HepG2 (cell line): Measurements from ENCODE around the gene TXLNA. TPM values are rescaled to one million over a fixed set of nuclear protein-coding genes. Genes with fewer than 3 reads are reported as not detected.

Experiments used
- ARNTL ChIP-seq: sonication (generic); formaldehyde crosslinking; IDR thresholded peaks from 2 replicates; pipeline ENCODE4 v1.4.0; 2020; ENCODE audit warnings: mild to moderate bottlenecking, missing genetic modification reagents
- IRF2 ChIP-seq: IDR thresholded peaks from 2 replicates; pipeline ENCODE4 v1.6.1; 2018; ENCODE audit warnings: missing genetic modification reagents, missing compliant biosample characterization
- KAT7 ChIP-seq: IDR thresholded peaks from 2 replicates; pipeline ENCODE4 v1.6.1; 2018; ENCODE audit warnings: borderline replicate concordance, missing compliant biosample characterization
- KLF15 ChIP-seq: sonication (generic); formaldehyde crosslinking; IDR thresholded peaks from 2 replicates; pipeline ENCODE4 v1.8.1; 2023; ENCODE audit warnings: borderline replicate concordance, mild to moderate bottlenecking, inconsistent platforms, missing genetic modification reagents, mixed read lengths
- POGZ ChIP-seq: sonication (generic); formaldehyde crosslinking; IDR thresholded peaks from 2 replicates; pipeline ENCODE4 v1.4.0; 2020; ENCODE audit warnings: mild to moderate bottlenecking, missing genetic modification reagents
- SIN3A ChIP-seq: IDR thresholded peaks from 2 replicates; pipeline ENCODE4 v1.6.1; 2011; ENCODE audit warnings: low read depth, mild to moderate bottlenecking, control low read depth, low read length, borderline replicate concordance
- WIZ ChIP-seq: sonication (generic); formaldehyde crosslinking; IDR thresholded peaks from 2 replicates; pipeline ENCODE4 v1.5.1; 2020; ENCODE audit warnings: mild to moderate bottlenecking, missing genetic modification reagents
- XBP1 ChIP-seq: sonication (generic); formaldehyde crosslinking; IDR thresholded peaks from 2 replicates; pipeline ENCODE4 v1.5.0; 2020; ENCODE audit warnings: missing genetic modification reagents
- polyA plus RNA-seq, 8 experiments: library from polyadenylated mRNA; depleted of rRNA in 3 of 8; stranded (reverse) in 7 of 8; unstranded in 1 of 8; fragments of >200 nt; fragmentation: Illumina TruSeq in 4 of 8; extraction: Trizol in 4 of 8; gene quantifications; 2 replicates each; pipeline versions ENCODE4 v1.2.1 to v1.2.3, GENCODE V29; 2011 to 2016; ENCODE audit warnings: low read depth in 4 of 8, missing spikeins in 1 of 8, mixed read lengths in 1 of 8; ENCODE audit not compliant: insufficient read depth in 1 of 8
- total RNA-seq, 5 experiments: library from RNA; depleted of rRNA; stranded (reverse); fragments of >200 nt; fragmentation: Illumina TruSeq; extraction: Trizol; gene quantifications; 2 replicates each; pipeline ENCODE4 v1.2.3, GENCODE V29; 2016; ENCODE audit warnings: low read depth in 1 of 5
- TF ChIP-seq, protein P1 (sequence below): sonication (generic); formaldehyde crosslinking; IDR thresholded peaks from 2 replicates; pipeline ENCODE4 v1.4.0; 2020; ENCODE audit warnings: missing genetic modification reagents, mild to moderate bottlenecking, borderline replicate concordance
- TF ChIP-seq, protein P2 (sequence below): sonication (generic); formaldehyde crosslinking; IDR thresholded peaks from 2 replicates; pipeline ENCODE4 v1.5.1; 2020; ENCODE audit warnings: missing genetic modification reagents, mild to moderate bottlenecking, borderline replicate concordance
- TF ChIP-seq, protein P3 (sequence below): sonication (generic); formaldehyde crosslinking; IDR thresholded peaks from 2 replicates; pipeline ENCODE4 v1.5.1; 2020; ENCODE audit warnings: mild to moderate bottlenecking, missing genetic modification reagents
- TF ChIP-seq, protein P4 (sequence below): sonication (generic); formaldehyde crosslinking; IDR thresholded peaks from 2 replicates; pipeline ENCODE4 v1.5.0; 2020; ENCODE audit warnings: mild to moderate bottlenecking, missing genetic modification reagents, borderline replicate concordance
- TF ChIP-seq, protein P5 (sequence below): sonication (generic); formaldehyde crosslinking; conservative IDR thresholded peaks from 2 replicates; pipeline ENCODE4 v1.8.1; 2023; ENCODE audit warnings: missing genetic modification reagents

Gene TXLNA
- total and polyA plus RNA-seq, 2 of the 13 experiments (the other 11 are each of a cell fraction or from before 2014, with no cell fraction given), result 29.6 to 67.8 TPM

DNA sequence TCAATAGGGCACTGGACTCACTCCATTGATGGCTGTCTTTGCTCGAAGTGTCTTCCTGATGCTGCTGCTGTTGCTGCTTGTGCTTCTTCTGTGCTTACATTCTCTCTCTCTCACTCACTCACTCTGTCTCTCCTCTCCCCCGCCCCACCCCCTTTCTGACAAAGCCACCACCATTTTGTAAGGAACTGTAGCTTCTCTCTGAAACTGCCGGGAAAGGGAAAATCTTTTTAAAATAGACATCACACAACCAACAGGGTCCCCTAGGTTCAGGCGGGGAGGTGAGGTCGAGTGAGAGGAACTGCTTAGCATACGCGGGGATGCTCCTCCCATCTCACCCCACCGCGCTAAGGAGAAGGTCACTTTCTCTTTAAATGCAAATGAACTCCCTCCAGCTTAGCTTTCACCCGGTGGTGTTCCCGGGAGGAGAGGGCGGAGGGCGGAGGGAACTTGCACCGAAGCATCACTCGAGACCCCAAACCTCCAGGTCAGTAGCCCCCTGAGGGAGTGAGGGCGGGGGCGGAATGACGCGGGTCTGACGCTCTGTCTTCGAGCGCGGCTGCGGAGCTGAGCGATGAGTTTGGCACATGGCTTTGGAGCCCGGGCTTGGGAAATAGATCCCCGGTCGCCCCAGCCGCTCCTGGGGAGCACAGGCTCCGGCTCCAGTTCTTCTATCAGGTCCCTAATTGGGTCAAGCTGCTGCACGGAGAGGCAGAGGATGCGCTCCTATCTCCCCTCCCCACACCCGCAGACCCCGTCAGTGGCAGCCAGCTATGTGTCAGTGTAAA lies 20.9 kb downstream of the TXLNA start, which contains the start of gene CCDC28B (continued):
- TF ChIP-seq, protein P1, sequence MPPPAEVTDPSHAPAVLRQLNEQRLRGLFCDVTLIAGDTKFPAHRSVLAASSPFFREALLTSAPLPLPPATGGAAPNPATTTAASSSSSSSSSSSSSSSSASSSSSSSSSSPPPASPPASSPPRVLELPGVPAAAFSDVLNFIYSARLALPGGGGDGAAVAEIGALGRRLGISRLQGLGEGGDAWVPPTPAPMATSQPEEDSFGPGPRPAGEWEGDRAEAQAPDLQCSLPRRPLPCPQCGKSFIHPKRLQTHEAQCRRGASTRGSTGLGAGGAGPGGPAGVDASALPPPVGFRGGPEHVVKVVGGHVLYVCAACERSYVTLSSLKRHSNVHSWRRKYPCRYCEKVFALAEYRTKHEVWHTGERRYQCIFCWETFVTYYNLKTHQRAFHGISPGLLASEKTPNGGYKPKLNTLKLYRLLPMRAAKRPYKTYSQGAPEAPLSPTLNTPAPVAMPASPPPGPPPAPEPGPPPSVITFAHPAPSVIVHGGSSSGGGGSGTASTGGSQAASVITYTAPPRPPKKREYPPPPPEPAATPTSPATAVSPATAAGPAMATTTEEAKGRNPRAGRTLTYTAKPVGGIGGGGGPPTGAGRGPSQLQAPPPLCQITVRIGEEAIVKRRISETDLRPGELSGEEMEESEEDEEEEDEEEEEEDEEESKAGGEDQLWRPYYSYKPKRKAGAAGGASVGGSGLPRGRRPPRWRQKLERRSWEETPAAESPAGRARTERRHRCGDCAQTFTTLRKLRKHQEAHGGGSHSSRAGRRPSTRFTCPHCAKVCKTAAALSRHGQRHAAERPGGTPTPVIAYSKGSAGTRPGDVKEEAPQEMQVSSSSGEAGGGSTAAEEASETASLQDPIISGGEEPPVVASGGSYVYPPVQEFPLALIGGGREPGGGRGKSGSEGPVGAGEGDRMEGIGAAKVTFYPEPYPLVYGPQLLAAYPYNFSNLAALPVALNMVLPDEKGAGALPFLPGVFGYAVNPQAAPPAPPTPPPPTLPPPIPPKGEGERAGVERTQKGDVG (CRISPR knock-in tag), result 0 out of 2 replicates have a peak, but pooled peaks have one; percentile 37
- TF ChIP-seq, protein P2, sequence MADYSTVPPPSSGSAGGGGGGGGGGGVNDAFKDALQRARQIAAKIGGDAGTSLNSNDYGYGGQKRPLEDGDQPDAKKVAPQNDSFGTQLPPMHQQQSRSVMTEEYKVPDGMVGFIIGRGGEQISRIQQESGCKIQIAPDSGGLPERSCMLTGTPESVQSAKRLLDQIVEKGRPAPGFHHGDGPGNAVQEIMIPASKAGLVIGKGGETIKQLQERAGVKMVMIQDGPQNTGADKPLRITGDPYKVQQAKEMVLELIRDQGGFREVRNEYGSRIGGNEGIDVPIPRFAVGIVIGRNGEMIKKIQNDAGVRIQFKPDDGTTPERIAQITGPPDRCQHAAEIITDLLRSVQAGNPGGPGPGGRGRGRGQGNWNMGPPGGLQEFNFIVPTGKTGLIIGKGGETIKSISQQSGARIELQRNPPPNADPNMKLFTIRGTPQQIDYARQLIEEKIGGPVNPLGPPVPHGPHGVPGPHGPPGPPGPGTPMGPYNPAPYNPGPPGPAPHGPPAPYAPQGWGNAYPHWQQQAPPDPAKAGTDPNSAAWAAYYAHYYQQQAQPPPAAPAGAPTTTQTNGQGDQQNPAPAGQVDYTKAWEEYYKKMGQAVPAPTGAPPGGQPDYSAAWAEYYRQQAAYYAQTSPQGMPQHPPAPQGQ, result no peak
- TF ChIP-seq KAT7 (0 out of 2 replicates have a peak, but pooled peaks have one; percentile 4), WIZ (CRISPR knock-in tag) (no peak), ARNTL (CRISPR knock-in tag) (no peak), POGZ (no peak), IRF2 (CRISPR knock-in tag) (no peak), KLF15 (no peak), SIN3A (no peak), XBP1 (CRISPR knock-in tag) (no peak)
- TF ChIP-seq, protein P3, sequence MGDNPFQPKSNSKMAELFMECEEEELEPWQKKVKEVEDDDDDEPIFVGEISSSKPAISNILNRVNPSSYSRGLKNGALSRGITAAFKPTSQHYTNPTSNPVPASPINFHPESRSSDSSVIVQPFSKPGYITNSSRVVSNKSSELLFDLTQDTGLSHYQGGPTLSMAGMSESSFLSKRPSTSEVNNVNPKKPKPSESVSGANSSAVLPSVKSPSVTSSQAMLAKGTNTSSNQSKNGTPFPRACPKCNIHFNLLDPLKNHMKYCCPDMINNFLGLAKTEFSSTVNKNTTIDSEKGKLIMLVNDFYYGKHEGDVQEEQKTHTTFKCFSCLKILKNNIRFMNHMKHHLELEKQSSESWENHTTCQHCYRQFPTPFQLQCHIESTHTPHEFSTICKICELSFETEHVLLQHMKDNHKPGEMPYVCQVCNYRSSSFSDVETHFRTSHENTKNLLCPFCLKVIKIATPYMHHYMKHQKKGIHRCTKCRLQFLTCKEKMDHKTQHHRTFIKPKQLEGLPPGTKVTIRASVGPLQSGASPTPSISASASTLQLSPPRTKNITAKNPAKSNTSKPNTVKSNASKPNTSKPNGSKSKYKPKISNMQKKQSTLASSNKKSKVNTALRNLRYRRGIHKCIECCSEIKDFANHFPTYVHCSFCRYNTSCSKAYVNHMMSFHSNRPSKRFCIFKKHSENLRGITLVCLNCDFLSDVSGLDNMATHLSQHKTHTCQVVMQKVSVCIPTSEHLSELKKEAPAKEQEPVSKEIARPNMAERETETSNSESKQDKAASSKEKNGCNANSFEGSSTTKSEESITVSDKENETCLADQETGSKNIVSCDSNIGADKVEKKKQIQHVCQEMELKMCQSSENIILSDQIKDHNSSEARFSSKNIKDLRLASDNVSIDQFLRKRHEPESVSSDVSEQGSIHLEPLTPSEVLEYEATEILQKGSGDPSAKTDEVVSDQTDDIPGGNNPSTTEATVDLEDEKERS (CRISPR knock-in tag), result no peak
- TF ChIP-seq, protein P4, sequence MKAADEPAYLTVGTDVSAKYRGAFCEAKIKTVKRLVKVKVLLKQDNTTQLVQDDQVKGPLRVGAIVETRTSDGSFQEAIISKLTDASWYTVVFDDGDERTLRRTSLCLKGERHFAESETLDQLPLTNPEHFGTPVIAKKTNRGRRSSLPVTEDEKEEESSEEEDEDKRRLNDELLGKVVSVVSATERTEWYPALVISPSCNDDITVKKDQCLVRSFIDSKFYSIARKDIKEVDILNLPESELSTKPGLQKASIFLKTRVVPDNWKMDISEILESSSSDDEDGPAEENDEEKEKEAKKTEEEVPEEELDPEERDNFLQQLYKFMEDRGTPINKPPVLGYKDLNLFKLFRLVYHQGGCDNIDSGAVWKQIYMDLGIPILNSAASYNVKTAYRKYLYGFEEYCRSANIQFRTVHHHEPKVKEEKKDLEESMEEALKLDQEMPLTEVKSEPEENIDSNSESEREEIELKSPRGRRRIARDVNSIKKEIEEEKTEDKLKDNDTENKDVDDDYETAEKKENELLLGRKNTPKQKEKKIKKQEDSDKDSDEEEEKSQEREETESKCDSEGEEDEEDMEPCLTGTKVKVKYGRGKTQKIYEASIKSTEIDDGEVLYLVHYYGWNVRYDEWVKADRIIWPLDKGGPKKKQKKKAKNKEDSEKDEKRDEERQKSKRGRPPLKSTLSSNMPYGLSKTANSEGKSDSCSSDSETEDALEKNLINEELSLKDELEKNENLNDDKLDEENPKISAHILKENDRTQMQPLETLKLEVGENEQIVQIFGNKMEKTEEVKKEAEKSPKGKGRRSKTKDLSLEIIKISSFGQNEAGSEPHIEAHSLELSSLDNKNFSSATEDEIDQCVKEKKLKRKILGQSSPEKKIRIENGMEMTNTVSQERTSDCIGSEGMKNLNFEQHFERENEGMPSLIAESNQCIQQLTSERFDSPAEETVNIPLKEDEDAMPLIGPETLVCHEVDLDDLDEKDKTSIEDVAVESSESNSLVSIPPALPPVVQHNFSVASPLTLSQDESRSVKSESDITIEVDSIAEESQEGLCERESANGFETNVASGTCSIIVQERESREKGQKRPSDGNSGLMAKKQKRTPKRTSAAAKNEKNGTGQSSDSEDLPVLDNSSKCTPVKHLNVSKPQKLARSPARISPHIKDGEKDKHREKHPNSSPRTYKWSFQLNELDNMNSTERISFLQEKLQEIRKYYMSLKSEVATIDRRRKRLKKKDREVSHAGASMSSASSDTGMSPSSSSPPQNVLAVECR (CRISPR knock-in tag), result peak; percentile 21; the same call in 1 of the 2 replicates
- TF ChIP-seq, protein P5, sequence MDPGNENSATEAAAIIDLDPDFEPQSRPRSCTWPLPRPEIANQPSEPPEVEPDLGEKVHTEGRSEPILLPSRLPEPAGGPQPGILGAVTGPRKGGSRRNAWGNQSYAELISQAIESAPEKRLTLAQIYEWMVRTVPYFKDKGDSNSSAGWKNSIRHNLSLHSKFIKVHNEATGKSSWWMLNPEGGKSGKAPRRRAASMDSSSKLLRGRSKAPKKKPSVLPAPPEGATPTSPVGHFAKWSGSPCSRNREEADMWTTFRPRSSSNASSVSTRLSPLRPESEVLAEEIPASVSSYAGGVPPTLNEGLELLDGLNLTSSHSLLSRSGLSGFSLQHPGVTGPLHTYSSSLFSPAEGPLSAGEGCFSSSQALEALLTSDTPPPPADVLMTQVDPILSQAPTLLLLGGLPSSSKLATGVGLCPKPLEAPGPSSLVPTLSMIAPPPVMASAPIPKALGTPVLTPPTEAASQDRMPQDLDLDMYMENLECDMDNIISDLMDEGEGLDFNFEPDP (CRISPR knock-in tag), result no peak
